AG04450 (cell line): ENCODE results near the gene POU2AF1. TPM values are rescaled to one million over a fixed set of nuclear protein-coding genes. Genes with fewer than 3 reads are reported as not detected.

Experiments
- CTCF ChIA-PET: fragments of 300-600, 350-600 bp; formaldehyde crosslinking; extraction: SDS; loops from one replicate; lab custom pipeline; 2022; ENCODE audit warnings: antibody characterized with exemption, inconsistent platforms; lab: Charles Lee
- POLR2A ChIA-PET: fragments of 350-600 bp; formaldehyde crosslinking; extraction: SDS; loops from one replicate; lab custom pipeline; 2021; ENCODE audit warnings: antibody characterized with exemption, inconsistent platforms; lab: Yijun Ruan, JAX
- DNase-seq: peaks from one replicate; pipeline ENCODE4 v3.0.0-alpha.2; 2011; ENCODE audit warnings: low read depth, low spot score
- H3K27ac ChIP-seq: one replicate; pipeline ENCODE4 v1.5.1; 2012; ENCODE audit warnings: low read depth, low read length, control low read depth
- H3K27me3 ChIP-seq: one replicate; pipeline ENCODE4 v1.6.0; 2012; ENCODE audit warnings: low read length; ENCODE audit not compliant: control insufficient read depth, insufficient read depth
- H3K4me3 ChIP-seq: 2 replicates; pipeline ENCODE4 v1.5.1; 2011; ENCODE audit warnings: mild to moderate bottlenecking, low read depth, low read length, control low read depth
- H3K9me3 ChIP-seq: 2 replicates; pipeline ENCODE4 v1.5.1; 2012; ENCODE audit warnings: low read length; ENCODE audit not compliant: control insufficient read depth, insufficient read depth
- polyA plus RNA-seq: library from polyadenylated mRNA; depleted of rRNA; stranded (reverse); fragments of >200 nt; gene quantifications from 2 replicates; pipeline ENCODE4 v1.2.3, GENCODE V29; 2011
- TF ChIP-seq, protein P1 (sequence below): IDR thresholded peaks from 2 replicates; pipeline ENCODE4 v1.5.1; 2011; ENCODE audit warnings: low read depth, low read length, control low read depth, inconsistent platforms

POU2AF1 gene
- polyA plus RNA-seq, 1 experiment = not detected

DNA sequence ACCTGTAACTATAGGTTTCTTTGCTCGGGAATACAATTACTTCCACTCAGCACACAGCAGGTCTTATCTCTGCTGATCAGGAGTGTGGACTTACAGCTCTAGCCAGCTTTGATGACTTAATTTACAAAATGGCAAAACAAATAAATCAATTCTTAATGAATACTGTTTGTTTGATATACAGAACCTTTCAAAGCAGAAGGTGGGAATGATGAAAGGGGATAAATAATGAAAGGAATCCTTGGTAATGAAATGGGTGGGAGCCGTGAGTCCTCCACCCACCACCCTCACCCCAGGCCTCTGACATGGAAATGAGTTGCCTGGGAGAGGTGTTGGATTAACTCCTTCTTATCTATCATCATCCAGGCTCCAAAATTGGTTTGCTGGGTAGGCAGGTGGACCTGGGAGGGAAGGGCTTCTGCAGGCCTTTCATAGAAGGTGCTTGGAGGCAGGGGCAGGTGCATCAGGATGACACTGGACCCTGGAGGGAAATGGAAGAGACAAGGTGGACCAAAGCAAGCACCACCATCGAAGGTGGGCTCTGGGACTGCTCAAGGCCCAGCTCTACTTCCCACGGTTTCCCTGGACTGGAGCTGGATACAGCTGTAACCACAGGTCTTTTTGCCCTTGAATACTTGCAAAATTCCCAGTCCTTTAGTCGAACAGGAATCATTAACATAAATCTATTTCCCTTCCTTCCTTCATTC, 23.0 kb downstream of the POU2AF1 start:
- CTCF ChIA-PET = no interaction called here
- POLR2A ChIA-PET = no interaction called here
- Histone ChIP-seq H3K27ac (no peak overlapping the region), H3K4me3 (no peak overlapping the region), H3K9me3 (peaks cover 3% of the 10 kb centered on the region; the same call in 1 of the 2 replicates), H3K27me3 (peaks cover 3% of the 10 kb centered on the region)
- TF ChIP-seq, protein P1, sequence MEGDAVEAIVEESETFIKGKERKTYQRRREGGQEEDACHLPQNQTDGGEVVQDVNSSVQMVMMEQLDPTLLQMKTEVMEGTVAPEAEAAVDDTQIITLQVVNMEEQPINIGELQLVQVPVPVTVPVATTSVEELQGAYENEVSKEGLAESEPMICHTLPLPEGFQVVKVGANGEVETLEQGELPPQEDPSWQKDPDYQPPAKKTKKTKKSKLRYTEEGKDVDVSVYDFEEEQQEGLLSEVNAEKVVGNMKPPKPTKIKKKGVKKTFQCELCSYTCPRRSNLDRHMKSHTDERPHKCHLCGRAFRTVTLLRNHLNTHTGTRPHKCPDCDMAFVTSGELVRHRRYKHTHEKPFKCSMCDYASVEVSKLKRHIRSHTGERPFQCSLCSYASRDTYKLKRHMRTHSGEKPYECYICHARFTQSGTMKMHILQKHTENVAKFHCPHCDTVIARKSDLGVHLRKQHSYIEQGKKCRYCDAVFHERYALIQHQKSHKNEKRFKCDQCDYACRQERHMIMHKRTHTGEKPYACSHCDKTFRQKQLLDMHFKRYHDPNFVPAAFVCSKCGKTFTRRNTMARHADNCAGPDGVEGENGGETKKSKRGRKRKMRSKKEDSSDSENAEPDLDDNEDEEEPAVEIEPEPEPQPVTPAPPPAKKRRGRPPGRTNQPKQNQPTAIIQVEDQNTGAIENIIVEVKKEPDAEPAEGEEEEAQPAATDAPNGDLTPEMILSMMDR = no peak
- no peak for DNase-seq

DNA sequence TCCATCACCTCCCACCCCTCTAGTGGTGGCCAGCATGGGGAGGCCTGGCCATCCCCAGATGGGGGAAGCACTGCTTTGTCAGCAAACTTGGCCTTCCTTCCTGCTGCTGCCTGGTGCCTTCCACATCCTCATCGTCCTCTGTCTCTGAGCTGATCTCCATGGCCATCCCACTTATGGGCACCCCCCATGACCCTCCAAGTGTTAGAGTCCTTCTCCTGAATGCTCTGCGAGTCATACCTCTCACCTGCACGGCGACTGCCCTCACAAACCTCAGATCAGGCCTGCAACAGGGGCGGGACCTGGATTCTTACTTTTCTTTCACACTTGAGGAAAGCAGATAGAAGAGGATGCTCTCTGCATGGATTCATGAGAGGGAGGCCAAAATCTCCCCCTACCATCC, 24.0 kb downstream of the POU2AF1 start:
- TF ChIP-seq, protein P1 = no peak
- CTCF ChIA-PET = no interaction called here
- Histone ChIP-seq H3K4me3 (no peak overlapping the region), H3K27ac (no peak overlapping the region), H3K9me3 (peaks cover 3% of the 10 kb centered on the region; the same call in 1 of the 2 replicates), H3K27me3 (peaks cover 3% of the 10 kb centered on the region)
- POLR2A ChIA-PET = no interaction called here
- DNase-seq = no peak

- DNase-seq = no peak
- ChIA-PET CTCF (interaction anchor here (1.0 kb wide), 1 partner anchor 9 kb away, joined by 3 read pairs; no protein-coding TSS in a partner anchor), POLR2A (no interaction called here)
- Histone ChIP-seq H3K4me3 (no peak overlapping the region), H3K27me3 (peaks cover 3% of the 10 kb centered on the region), H3K27ac (no peak overlapping the region), H3K9me3 (peaks cover 3% of the 10 kb centered on the region; the same call in 1 of the 2 replicates)
- TF ChIP-seq, protein P1 = no peak
Observed at GRCh38 chr11:111354601-111354891, 24.5 kb downstream of the POU2AF1 start.

- peaks cover 3% of the 10 kb centered on the region; the same call in 1 of the 2 replicates for H3K9me3 ChIP-seq
- TF ChIP-seq, protein P1 = no peak
- ChIA-PET POLR2A (no interaction called here), CTCF (interaction anchor here (1.0 kb wide), 1 partner anchor 9 kb away, joined by 3 read pairs; no protein-coding TSS in a partner anchor)
- DNase-seq = no peak
- H3K4me3 ChIP-seq = no peak overlapping the region
- peaks cover 3% of the 10 kb centered on the region for H3K27me3 ChIP-seq
- no peak overlapping the region for H3K27ac ChIP-seq
Observed at GRCh38 chr11:111353776-111354600, 25.1 kb downstream of the POU2AF1 start.
